ENCODE data around the gene TES. TPM values are rescaled to one million over a fixed set of nuclear protein-coding genes. Genes with fewer than 3 reads are reported as not detected.

TES gene
- total and polyA plus RNA-seq, 2 of the 8 experiments (the other 6 are each of a cell fraction or from before 2014, with no cell fraction given) = 18.2 to 36.3 TPM

- no peak for FAIRE-seq
- Histone ChIP-seq H3K79me1 (ENCODE audit: low read depth, low read length) (no peaks in the 10 kb centered on the region), H4K20me1 (replicated peaks in 1 of 2; ENCODE audit: control insufficient read depth in 1 of 2, insufficient read depth in 2 of 2, low read length in 2 of 2) (no peaks in the 10 kb centered on the region), H3K23ac (ENCODE audit: insufficient read length) (no peak overlapping the region), H3K18ac (ENCODE audit: extremely low read depth, low read length) (no peak overlapping the region), H2BK20ac (ENCODE audit: low read length) (no peak overlapping the region), H2AFZ (ENCODE audit: low read length) (no peak overlapping the region), H3K4me2 (ENCODE audit: insufficient read depth in 1 of 2, low read depth in 2 of 2, low read length in 2 of 2) (no peak overlapping the region), H2AK5ac (ENCODE audit: low read depth, low read length) (no peak overlapping the region), H3K4me1 (replicated peaks in 1 of 4; ENCODE audit: control insufficient read depth in 3 of 4, insufficient read depth in 4 of 4, low read length in 3 of 4) (no peaks in the 10 kb centered on the region), H3K9me3 (ENCODE audit: insufficient read depth in 2 of 2, low read depth in 1 of 2, low read length in 1 of 2) (no peaks in the 10 kb centered on the region), H3K4ac (replicated peaks; ENCODE audit: insufficient read length, low read depth, low read length) (no peak overlapping the region), H3K79me2 (ENCODE audit: control insufficient read depth in 1 of 2, insufficient read depth in 2 of 2, low read length in 2 of 2) (no peaks in the 10 kb centered on the region), H3K27ac (ENCODE audit: low read depth, low read length) (no peak overlapping the region), H2BK120ac (replicated peaks; ENCODE audit: low read depth, low read length) (no peak overlapping the region), H3K23me2 (ENCODE audit: low read depth, low read length) (no peaks in the 10 kb centered on the region), H2BK5ac (ENCODE audit: low read depth, low read length) (no peak overlapping the region), H3K9ac (replicated peaks in 1 of 4; ENCODE audit: extremely low read depth in 1 of 4, low read depth in 3 of 4, low read length in 3 of 4) (no peak overlapping the region), H3K27me3 (replicated peaks in 1 of 4; ENCODE audit: control insufficient read depth in 3 of 4, extremely low read depth in 1 of 4, insufficient read depth in 3 of 4, low read length in 3 of 4) (no peaks in the 10 kb centered on the region), H3K14ac (ENCODE audit: insufficient read length) (no peak overlapping the region), H4K5ac (ENCODE audit: insufficient read length, low read depth, low read length) (no peak overlapping the region), H2BK15ac (ENCODE audit: low read length) (no peak overlapping the region), H4K91ac (replicated peaks; ENCODE audit: insufficient read length, low read length) (no peak overlapping the region), H3K4me3 (ENCODE audit: extremely low read depth in 1 of 4, insufficient read depth in 2 of 4, low read depth in 3 of 4, low read length in 4 of 4) (no peak overlapping the region), H2BK12ac (ENCODE audit: low read depth, low read length) (no peak overlapping the region), H3K56ac (replicated peaks; ENCODE audit: insufficient read length, low read depth, low read length) (no peak overlapping the region), H3K36me3 (ENCODE audit: control insufficient read depth in 2 of 4, insufficient read depth in 4 of 4, low read length in 3 of 4) (no peaks in the 10 kb centered on the region), H4K8ac (ENCODE audit: extremely low read depth, insufficient read depth, low read length) (no peak overlapping the region)
- POLR2A ChIA-PET (ENCODE audit: partially characterized antibody) = interaction anchor here (1.6 kb wide), 1 partner anchor 11 kb away, joined by 4 read pairs; the partner anchor contains the start of gene TES
- 90% methylated on average over 5 of the region's 5 CpGs; no CpG with 5 or more reads in 1 of the 2 experiments for WGBS, 2 experiments (ENCODE audit: extremely low coverage in 1 of 2, insufficient coverage in 1 of 2, insufficient read length in 1 of 2, insufficient replicate concordance in 2 of 2, low coverage in 1 of 2, low lambda C conversion rate in 2 of 2, missing lambda C conversion rate in 1 of 2)
- CTCF ChIA-PET (ENCODE audit: partially characterized antibody) = interaction anchor here (0.7 to 1.9 kb wide), 8 partner anchors 19 to 929 kb away, joined by 3 to 9 read pairs (median 3); no protein-coding TSS in a partner anchor
- DNase-seq (ENCODE audit: low read depth in 1 of 2, low spot score in 2 of 2) = no peak
- no peak for TF ChIP-seq CEBPB (IDR thresholded peaks at IDR 0.05; ENCODE audit: low read depth, low read length)
- no peak for TF ChIP-seq ATF3 (IDR thresholded peaks at IDR 0.05; ENCODE audit: insufficient read depth, low read depth, low read length)
- TF ChIP-seq CHD2 (IDR thresholded peaks at IDR 0.05; ENCODE audit: low read length) = no peak
- no peak for TF ChIP-seq TAF7 (optimal IDR thresholded peaks at IDR 0.05; ENCODE audit: borderline replicate concordance, low read depth, low read length)
- TF ChIP-seq CTBP2 (IDR thresholded peaks at IDR 0.05; ENCODE audit: borderline replicate concordance, insufficient read depth, insufficient read length, low read length) = no peak
- no peak for TF ChIP-seq KDM4A (IDR thresholded peaks at IDR 0.05; ENCODE audit: low read depth, low read length, severe bottlenecking)
- no peak for TF ChIP-seq USF2 (IDR thresholded peaks at IDR 0.05; ENCODE audit: low read length)
- no peak for TF ChIP-seq KDM5A (IDR thresholded peaks at IDR 0.05; ENCODE audit: low read length)
- TF ChIP-seq MAX (IDR thresholded peaks at IDR 0.05) = no peak
- no peak for TF ChIP-seq TAF1 (IDR thresholded peaks at IDR 0.05; ENCODE audit: low read depth, low read length)
- TF ChIP-seq BCL11A (IDR thresholded peaks at IDR 0.05; ENCODE audit: low read depth in 2 of 2, low read length in 2 of 2) = no peak
- TF ChIP-seq SP4 (IDR thresholded peaks at IDR 0.05; ENCODE audit: low read length) = no peak
Observed at GRCh38 chr7:116198748-116199410, 11.5 kb upstream of the TES start.
